Cerebellar nuclear complex (tissue), 1 donor: ENCODE results near the gene ACTR2.
"Not testable (repeated sequence)": the region's sequence is repeated elsewhere in the genome, so short reads cannot be mapped to it uniquely, and the experiment has no call there.

Experiments used
- DNase-seq, 2 experiments: peaks; one replicate each; lab custom pipeline; 2025; lab: John Stamatoyannopoulos, UW

ACTR2 gene

GRCh38 chr2:65313126-65313953, 85.7 kb downstream of the ACTR2 start:
- DNase-seq, result no peak

GRCh38 chr2:65313954-65314256, 86.3 kb downstream of the ACTR2 start:
- no peak for DNase-seq

GRCh38 chr2:65314801-65315441, 87.3 kb downstream of the ACTR2 start:
- no peak for DNase-seq

- DNase-seq, result no peak
Observed at GRCh38 chr2:65316072-65316471, 88.4 kb downstream of the ACTR2 start.

- DNase-seq, result not testable (repeated sequence)
Observed at GRCh38 chr2:65317351-65317750, 89.7 kb downstream of the ACTR2 start.

GRCh38 chr2:65317841-65318240, 90.2 kb downstream of the ACTR2 start:
- no peak for DNase-seq

- DNase-seq, result no peak
Observed at GRCh38 chr2:65319072-65319673, 91.5 kb downstream of the ACTR2 start.

GRCh38 chr2:65319674-65320041, 92.0 kb downstream of the ACTR2 start:
- DNase-seq, result no peak

- DNase-seq, result no peak
Observed at GRCh38 chr2:65320042-65320725, 92.6 kb downstream of the ACTR2 start.
